Ovary (tissue), 3 donors: ENCODE data around the gene KRTAP12-3.

Experiments used
- EP300 ChIP-seq: sonication (generic); formaldehyde crosslinking; IDR thresholded peaks from one replicate; pipeline ENCODE4 v1.6.1; 2017; ENCODE audit warnings: antibody characterized with exemption
- POLR2A ChIP-seq: fragments of 450-650 bp; IDR thresholded peaks from one replicate; pipeline ENCODE4 v1.6.1; 2017; ENCODE audit warnings: antibody characterized with exemption, mild to moderate bottlenecking, moderate library complexity
- TF ChIP-seq, protein P1 (sequence below), 3 donors: fragments of 450-650 bp in 2 of 3; fragments of 200-600 bp in 1 of 3; IDR thresholded peaks; one replicate each; pipeline versions ENCODE4 v1.5.1 to v1.8.0; 2016 to 2022; ENCODE audit warnings: antibody characterized with exemption in 3 of 3, mild to moderate bottlenecking in 1 of 3
- donor health status: DM: no; HTN: no; CAD: no.

DNA sequence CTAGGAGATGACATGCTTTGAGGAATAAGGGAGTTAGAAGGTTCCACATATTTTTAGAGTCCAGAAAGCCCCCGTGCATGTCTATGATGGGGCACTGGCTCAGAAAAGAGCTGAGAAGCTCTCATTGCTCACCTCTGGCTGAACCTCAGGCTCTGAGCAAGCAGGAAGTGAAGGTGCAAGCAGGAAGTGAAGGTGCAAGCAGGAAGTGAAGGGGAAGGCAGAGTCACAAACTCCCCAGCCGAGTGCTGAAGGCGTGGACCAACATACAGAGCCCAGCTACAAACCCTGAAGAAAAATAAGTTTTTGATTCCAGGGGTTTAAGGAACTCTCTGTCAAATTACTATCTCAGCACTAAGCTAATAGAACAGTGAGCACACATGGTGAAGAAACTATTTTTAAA, 38.8 kb upstream of the KRTAP12-3 start:
- TF ChIP-seq, protein P1, sequence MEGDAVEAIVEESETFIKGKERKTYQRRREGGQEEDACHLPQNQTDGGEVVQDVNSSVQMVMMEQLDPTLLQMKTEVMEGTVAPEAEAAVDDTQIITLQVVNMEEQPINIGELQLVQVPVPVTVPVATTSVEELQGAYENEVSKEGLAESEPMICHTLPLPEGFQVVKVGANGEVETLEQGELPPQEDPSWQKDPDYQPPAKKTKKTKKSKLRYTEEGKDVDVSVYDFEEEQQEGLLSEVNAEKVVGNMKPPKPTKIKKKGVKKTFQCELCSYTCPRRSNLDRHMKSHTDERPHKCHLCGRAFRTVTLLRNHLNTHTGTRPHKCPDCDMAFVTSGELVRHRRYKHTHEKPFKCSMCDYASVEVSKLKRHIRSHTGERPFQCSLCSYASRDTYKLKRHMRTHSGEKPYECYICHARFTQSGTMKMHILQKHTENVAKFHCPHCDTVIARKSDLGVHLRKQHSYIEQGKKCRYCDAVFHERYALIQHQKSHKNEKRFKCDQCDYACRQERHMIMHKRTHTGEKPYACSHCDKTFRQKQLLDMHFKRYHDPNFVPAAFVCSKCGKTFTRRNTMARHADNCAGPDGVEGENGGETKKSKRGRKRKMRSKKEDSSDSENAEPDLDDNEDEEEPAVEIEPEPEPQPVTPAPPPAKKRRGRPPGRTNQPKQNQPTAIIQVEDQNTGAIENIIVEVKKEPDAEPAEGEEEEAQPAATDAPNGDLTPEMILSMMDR (IDR thresholded peaks at IDR 0.05), result no peak
- TF ChIP-seq POLR2A, result no peak
- TF ChIP-seq EP300, result no peak
